MM.1S (cell line): Measurements from ENCODE around the gene TMEM190.

ENCODE experiments used
- DNase-seq: peaks from one replicate; pipeline ENCODE4 v3.0.0-alpha.2; 2015
- H2AFZ ChIP-seq: fragments of 300-600 bp; sonication (generic); 2 replicates; pipeline ENCODE4 v1.6.0; 2016; ENCODE audit warnings: antibody characterized with exemption, low read length
- H3F3A ChIP-seq: fragments of 300-600 bp; sonication (generic); 2 replicates; pipeline ENCODE4 v1.6.1; 2016; ENCODE audit warnings: mild to moderate bottlenecking, antibody characterized with exemption, low read length, moderate library complexity, mixed read lengths; ENCODE audit not compliant: insufficient read depth
- H3K27ac ChIP-seq: fragments of 300-600 bp; sonication (generic); 2 replicates; pipeline ENCODE4 v1.5.1; 2016; ENCODE audit warnings: mild to moderate bottlenecking, low read length
- H3K27me3 ChIP-seq: fragments of 300-600 bp; sonication (generic); replicated peaks from 2 replicates; pipeline ENCODE4 v1.6.0; 2016; ENCODE audit warnings: low read length; ENCODE audit not compliant: insufficient read depth
- H3K36me3 ChIP-seq: fragments of 300-600 bp; sonication (generic); replicated peaks from 2 replicates; pipeline ENCODE4 v1.6.1; 2016; ENCODE audit warnings: mild to moderate bottlenecking, low read length, mixed read lengths; ENCODE audit not compliant: insufficient read depth
- H3K4me1 ChIP-seq: fragments of 300-600 bp; sonication (generic); 2 replicates; pipeline ENCODE4 v1.6.1; 2016; ENCODE audit warnings: low read length, mixed read lengths
- H3K4me2 ChIP-seq: fragments of 300-600 bp; sonication (generic); 2 replicates; pipeline ENCODE4 v1.6.0; 2016; ENCODE audit warnings: low read depth, low read length
- H3K4me3 ChIP-seq: fragments of 300-600 bp; sonication (generic); 2 replicates; pipeline ENCODE4 v1.5.1; 2016; ENCODE audit warnings: low read length, mixed read lengths
- H3K79me2 ChIP-seq: fragments of 300-600 bp; sonication (generic); 2 replicates; pipeline ENCODE4 v1.6.1; 2016; ENCODE audit warnings: mixed run types, low read length, mixed read lengths
- H3K9ac ChIP-seq: fragments of 300-600 bp; sonication (generic); 2 replicates; pipeline ENCODE4 v1.6.1; 2016; ENCODE audit warnings: low read length, mixed read lengths
- H3K9me2 ChIP-seq: fragments of 300-600 bp; sonication (generic); replicated peaks from 2 replicates; pipeline ENCODE4 v1.6.1; 2016; ENCODE audit warnings: mild to moderate bottlenecking, low read length, mixed read lengths; ENCODE audit not compliant: insufficient read depth
- H3K9me3 ChIP-seq: fragments of 300-600 bp; sonication (generic); replicated peaks from 2 replicates; pipeline ENCODE4 v1.6.1; 2016; ENCODE audit warnings: mild to moderate bottlenecking, low read length, mixed read lengths; ENCODE audit not compliant: insufficient read depth
- H4K20me1 ChIP-seq: fragments of 300-600 bp; sonication (generic); 2 replicates; pipeline ENCODE4 v1.6.1; 2016; ENCODE audit warnings: mild to moderate bottlenecking, low read length, moderate library complexity, mixed read lengths; ENCODE audit not compliant: insufficient read depth
- CTCF ChIP-seq: fragments of 300-600 bp; sonication (generic); IDR thresholded peaks from 2 replicates; pipeline ENCODE4 v1.5.1; 2016; ENCODE audit warnings: antibody characterized with exemption, low read length, mixed read lengths
- EZH2 ChIP-seq: fragments of 300-600 bp; sonication (generic); optimal IDR thresholded peaks from 2 replicates; pipeline ENCODE3; 2017; ENCODE audit warnings: low read depth, mild to moderate bottlenecking, antibody characterized with exemption, low read length, mixed read lengths
- EZH2phosphoT487 ChIP-seq: fragments of 300-600 bp; sonication (generic); IDR thresholded peaks from 2 replicates; pipeline ENCODE4 v1.6.1; 2018; ENCODE audit warnings: antibody characterized with exemption, low read length

The TMEM190 gene

GRCh38 chr19:55344444-55344843 lies 32.2 kb upstream of the TMEM190 start:
- Histone ChIP-seq H3K36me3 (no peaks in the 10 kb centered on the region; the same call in 1 of the 2 replicates), H3K4me1 (no peaks in the 10 kb centered on the region)
- DNase-seq: no peak

DNA sequence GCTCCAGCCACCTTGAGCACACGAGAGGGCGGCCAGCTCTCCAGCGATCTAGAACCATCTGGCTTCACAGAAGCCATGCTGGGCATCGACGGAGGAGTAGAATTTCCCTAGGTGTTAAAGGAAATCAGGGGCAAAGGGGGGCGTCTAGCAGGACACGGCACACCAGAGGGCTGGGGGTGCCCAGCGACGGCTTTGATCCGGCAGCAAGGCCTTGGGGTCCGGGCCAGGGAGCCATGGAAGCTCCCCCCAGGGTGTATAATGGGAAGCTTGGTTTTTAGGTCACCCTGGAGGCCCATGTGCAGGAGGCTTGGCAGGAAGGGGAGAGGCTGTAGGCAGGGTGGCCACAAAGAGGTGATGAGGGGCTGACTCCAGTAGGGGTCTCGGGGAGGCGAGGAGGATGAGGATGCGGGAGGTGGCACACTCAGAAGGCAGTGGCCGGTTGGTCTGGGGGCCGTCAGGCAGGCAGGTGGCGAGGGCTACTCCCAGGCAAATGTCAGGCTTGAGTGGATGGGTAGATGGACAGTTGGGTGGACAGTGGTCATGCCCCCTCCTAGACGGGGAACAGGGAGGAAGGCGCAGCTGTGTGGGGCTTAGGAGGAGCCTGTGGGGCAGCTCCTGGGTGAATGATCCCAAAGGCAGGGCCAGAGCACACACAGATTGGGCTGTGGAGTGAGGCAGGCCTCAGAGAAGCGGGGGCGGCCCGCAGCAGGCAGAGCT lies 31.4 kb upstream of the TMEM190 start:
- H3K4me3 ChIP-seq: no peak overlapping the region
- no peaks in the 10 kb centered on the region for H3K9me3 ChIP-seq
- no peaks in the 10 kb centered on the region for H3K27me3 ChIP-seq
- H3K4me1 ChIP-seq: no peaks in the 10 kb centered on the region
- H3K9me2 ChIP-seq: no peaks in the 10 kb centered on the region
- TF ChIP-seq EZH2phosphoT487: no peak
- no peak for TF ChIP-seq CTCF
- no peak for TF ChIP-seq EZH2
- H3K36me3 ChIP-seq: no peaks in the 10 kb centered on the region; the same call in 1 of the 2 replicates
- no peak overlapping the region for H3K9ac ChIP-seq
- H2AFZ ChIP-seq: no peak overlapping the region
- peaks cover 21% of the 10 kb centered on the region for H3K79me2 ChIP-seq
- no peaks in the 10 kb centered on the region for H4K20me1 ChIP-seq
- DNase-seq: no peak
- no peaks in the 10 kb centered on the region for H3F3A ChIP-seq
- H3K27ac ChIP-seq: no peak overlapping the region
- no peak overlapping the region for H3K4me2 ChIP-seq

More at GRCh38 chr19:55344444-55344843, 32.2 kb upstream of the TMEM190 start:
- H3K9ac ChIP-seq: no peak overlapping the region
- peaks cover 24% of the 10 kb centered on the region for H3K79me2 ChIP-seq
- TF ChIP-seq CTCF: no peak
- no peak for TF ChIP-seq EZH2phosphoT487
- no peak for TF ChIP-seq EZH2
- H3F3A ChIP-seq: no peaks in the 10 kb centered on the region
- H3K4me2 ChIP-seq: no peak overlapping the region
- H3K9me3 ChIP-seq: no peaks in the 10 kb centered on the region
- H3K4me3 ChIP-seq: no peak overlapping the region
- no peaks in the 10 kb centered on the region for H3K9me2 ChIP-seq
- H4K20me1 ChIP-seq: no peaks in the 10 kb centered on the region
- H3K27me3 ChIP-seq: no peaks in the 10 kb centered on the region
- H2AFZ ChIP-seq: no peak overlapping the region
- H3K27ac ChIP-seq: no peak overlapping the region

GRCh38 chr19:55345818-55346724 lies 30.6 kb upstream of the TMEM190 start:
- Histone ChIP-seq H2AFZ (no peak overlapping the region), H3K9me2 (no peaks in the 10 kb centered on the region), H3K36me3 (no peaks in the 10 kb centered on the region; the same call in 1 of the 2 replicates), H4K20me1 (no peaks in the 10 kb centered on the region), H3K27me3 (peaks cover 5% of the 10 kb centered on the region), H3K4me2 (no peak overlapping the region), H3K9me3 (no peaks in the 10 kb centered on the region), H3K4me3 (no peak overlapping the region), H3K9ac (no peak overlapping the region), H3K4me1 (no peaks in the 10 kb centered on the region), H3F3A (no peaks in the 10 kb centered on the region; the same call in 1 of the 2 replicates), H3K27ac (no peak overlapping the region), H3K79me2 (peaks cover 13% of the 10 kb centered on the region)
- no peak for DNase-seq
- TF ChIP-seq CTCF (no peak), EZH2 (no peak), EZH2phosphoT487 (no peak)
